Measurements from ENCODE around the gene DCTN3. TPM values are rescaled to one million over a fixed set of nuclear protein-coding genes. Genes with fewer than 3 reads are reported as not detected.
A peak's percentile ranks its signal among the peaks of the same experiment; 100 is the strongest.

Gene DCTN3
- total and polyA plus RNA-seq, 9 of the 15 experiments (the other 6 are each of a cell fraction or from before 2014, with no cell fraction given): 11.0 to 51.0 (median 41.9) TPM

GRCh38 chr9:34606190-34606589 lies 14.1 kb downstream of the DCTN3 start (continued):
- TF ChIP-seq CEBPZ (IDR thresholded peaks at IDR 0.05; ENCODE audit: borderline replicate concordance, low read depth, low read length) (no peak), SRSF9 (IDR thresholded peaks at IDR 0.05; ENCODE audit: borderline replicate concordance, low read depth, low read length) (no peak), ZBTB17 (CRISPR knock-in tag; IDR thresholded peaks at IDR 0.05) (no peak), SFPQ (IDR thresholded peaks at IDR 0.05; ENCODE audit: low read depth, low read length) (no peak), THRAP3 (IDR thresholded peaks at IDR 0.05; ENCODE audit: borderline replicate concordance) (no peak), RFX5 (IDR thresholded peaks at IDR 0.05; ENCODE audit: low read depth, low read length) (no peak), NUFIP1 (IDR thresholded peaks at IDR 0.05; ENCODE audit: partially characterized antibody) (no peak), CHD1 (IDR thresholded peaks at IDR 0.05; ENCODE audit: low read length) (no peak), WHSC1 (IDR thresholded peaks at IDR 0.05; ENCODE audit: low read length) (no peak), MYBL2 (IDR thresholded peaks at IDR 0.05; ENCODE audit: low read depth) (no peak), MYBL2 (CRISPR knock-in tag; IDR thresholded peaks at IDR 0.05; ENCODE audit: borderline replicate concordance) (no peak), ARID1B (IDR thresholded peaks at IDR 0.05) (peak; percentile 74), HMGXB4 (CRISPR knock-in tag; IDR thresholded peaks at IDR 0.05) (no peak), NFE2L1 (tag; IDR thresholded peaks at IDR 0.05; ENCODE audit: borderline replicate concordance, low read depth) (no peak), FOXP4 (CRISPR knock-in tag; IDR thresholded peaks at IDR 0.05; ENCODE audit: borderline replicate concordance) (no peak)

All from K562 (cell line).